SJSA1 (cell line): ENCODE data around the gene ACOXL. TPM values are rescaled to one million over a fixed set of nuclear protein-coding genes. Genes with fewer than 3 reads are reported as not detected.

Experiments used
- DNase-seq, 2 experiments: peaks; one replicate each; pipeline ENCODE4 v3.0.0-alpha.2; 2015 to 2020; ENCODE audit warnings: low spot score in 2 of 2, low read depth in 1 of 2
- H3K27ac ChIP-seq: fragments of 250-450 bp; sonication (Bioruptor Pico); 2 replicates; pipeline ENCODE4 v1.5.1; 2020; ENCODE audit warnings: mild to moderate bottlenecking, moderate library complexity
- H3K27me3 ChIP-seq: fragments of 250-450 bp; sonication (Bioruptor Pico); replicated peaks from 2 replicates; pipeline ENCODE4 v1.5.1; 2020; ENCODE audit warnings: mild to moderate bottlenecking, moderate library complexity
- H3K36me3 ChIP-seq: fragments of 250-450 bp; sonication (Bioruptor Pico); 2 replicates; pipeline ENCODE4 v1.5.1; 2020; ENCODE audit warnings: mild to moderate bottlenecking
- H3K4me1 ChIP-seq: fragments of 250-450 bp; sonication (Bioruptor Pico); replicated peaks from 2 replicates; pipeline ENCODE4 v1.6.1; 2021; ENCODE audit warnings: mild to moderate bottlenecking
- H3K4me3 ChIP-seq: fragments of 250-450 bp; sonication (Bioruptor Pico); 2 replicates; pipeline ENCODE4 v1.5.1; 2020; ENCODE audit warnings: mild to moderate bottlenecking
- H3K9me3 ChIP-seq: fragments of 250-450 bp; sonication (Bioruptor Pico); replicated peaks from 2 replicates; pipeline ENCODE4 v1.5.1; 2020; ENCODE audit warnings: mild to moderate bottlenecking
- total RNA-seq: library from RNA; depleted of rRNA; stranded (reverse); fragments of >200 nt; shearing (Covaris generic); gene quantifications from 2 replicates; pipeline ENCODE4 v1.2.3, GENCODE V29; 2014

The ACOXL gene
- total RNA-seq, 1 experiment from 2014 or later: not detected

GRCh38 chr2:111118481-111118980 is 386.2 kb downstream of the ACOXL start:
- Histone ChIP-seq H3K4me1 (peaks cover 48% of the 10 kb centered on the region), H3K27ac (no peak overlapping the region), H3K36me3 (no peaks in the 10 kb centered on the region), H3K27me3 (peaks cover 14% of the 10 kb centered on the region), H3K9me3 (no peaks in the 10 kb centered on the region; the same call in 1 of the 2 replicates), H3K4me3 (no peak overlapping the region; the same call in 1 of the 2 replicates)
- DNase-seq: no peak

GRCh38 chr2:111118981-111119821 is 386.8 kb downstream of the ACOXL start:
- Histone ChIP-seq H3K27ac (no peak overlapping the region), H3K36me3 (no peaks in the 10 kb centered on the region), H3K27me3 (peaks cover 14% of the 10 kb centered on the region), H3K4me3 (no peak overlapping the region), H3K4me1 (peaks cover 48% of the 10 kb centered on the region), H3K9me3 (no peaks in the 10 kb centered on the region; the same call in 1 of the 2 replicates)
- no peak for DNase-seq

GRCh38 chr2:111119822-111120252 is 387.5 kb downstream of the ACOXL start:
- Histone ChIP-seq H3K4me1 (peaks cover 48% of the 10 kb centered on the region), H3K27me3 (peaks cover 14% of the 10 kb centered on the region), H3K9me3 (no peaks in the 10 kb centered on the region; the same call in 1 of the 2 replicates), H3K4me3 (peak overlapping the region; percentile 73), H3K27ac (no peak overlapping the region), H3K36me3 (no peaks in the 10 kb centered on the region)
- DNase-seq: no peak

GRCh38 chr2:111120253-111121027 is 388.1 kb downstream of the ACOXL start, which contains the start of gene BCL2L11:
TSS of gene BCL2L11 (plus strand) at chr2:111120914. CDS start at chr2:111123746, 2,832 bp downstream.
- DNase-seq: peak; percentile 81 to 88
- peaks cover 48% of the 10 kb centered on the region for H3K4me1 ChIP-seq
- no peak within 1 kb of the TSS for H3K27ac ChIP-seq
- no peaks in the 10 kb centered on the region for H3K36me3 ChIP-seq
- peak within 1 kb of the TSS; percentile 73 for H3K4me3 ChIP-seq
- H3K9me3 ChIP-seq: no peaks in the 10 kb centered on the region; the same call in 1 of the 2 replicates
- peaks cover 12% of the 10 kb centered on the region for H3K27me3 ChIP-seq

GRCh38 chr2:111121028-111121827 is 388.9 kb downstream of the ACOXL start:
- H3K4me3 ChIP-seq: peak overlapping the region; percentile 73
- H3K36me3 ChIP-seq: no peaks in the 10 kb centered on the region
- peak in 1 of 2 experiments; percentile 60 for DNase-seq
- H3K9me3 ChIP-seq: no peaks in the 10 kb centered on the region; the same call in 1 of the 2 replicates
- no peak overlapping the region for H3K27ac ChIP-seq
- peaks cover 48% of the 10 kb centered on the region for H3K4me1 ChIP-seq
- H3K27me3 ChIP-seq: peaks cover 4% of the 10 kb centered on the region

- H3K27ac ChIP-seq: no peak overlapping the region
- H3K4me1 ChIP-seq: peaks cover 48% of the 10 kb centered on the region
- peak overlapping the region; percentile 73 for H3K4me3 ChIP-seq
These were observed 389.7 kb downstream of the ACOXL start for GRCh38 chr2:111121828-111122630.

GRCh38 chr2:111122631-111123421 is 390.5 kb downstream of the ACOXL start:
- H3K27me3 ChIP-seq: no peaks in the 10 kb centered on the region
- peak; percentile 79 to 89 for DNase-seq
- peak overlapping the region; percentile 51 for H3K27ac ChIP-seq
- peaks cover 41% of the 10 kb centered on the region for H3K4me1 ChIP-seq
- H3K9me3 ChIP-seq: no peaks in the 10 kb centered on the region; the same call in 1 of the 2 replicates
- no peaks in the 10 kb centered on the region for H3K36me3 ChIP-seq
- peak overlapping the region; percentile 73 for H3K4me3 ChIP-seq

More at GRCh38 chr2:111121828-111122630, 389.7 kb downstream of the ACOXL start:
- H3K36me3 ChIP-seq: no peaks in the 10 kb centered on the region
- peak; percentile 81 to 86 for DNase-seq
- H3K27me3 ChIP-seq: no peaks in the 10 kb centered on the region
- no peaks in the 10 kb centered on the region; the same call in 1 of the 2 replicates for H3K9me3 ChIP-seq

- Histone ChIP-seq H3K36me3 (no peaks in the 10 kb centered on the region), H3K27ac (no peak overlapping the region), H3K4me1 (peaks cover 32% of the 10 kb centered on the region), H3K27me3 (no peaks in the 10 kb centered on the region), H3K4me3 (no peak overlapping the region), H3K9me3 (no peaks in the 10 kb centered on the region; the same call in 1 of the 2 replicates)
- DNase-seq: no peak
These were observed 391.4 kb downstream of the ACOXL start for GRCh38 chr2:111123751-111124150.

GRCh38 chr2:111126581-111126980 is 394.2 kb downstream of the ACOXL start:
- no peaks in the 10 kb centered on the region; the same call in 1 of the 2 replicates for H3K9me3 ChIP-seq
- peaks cover 15% of the 10 kb centered on the region for H3K4me1 ChIP-seq
- DNase-seq: no peak
- H3K27ac ChIP-seq: no peak overlapping the region
- H3K36me3 ChIP-seq: no peaks in the 10 kb centered on the region
- H3K4me3 ChIP-seq: no peak overlapping the region
- no peaks in the 10 kb centered on the region for H3K27me3 ChIP-seq

GRCh38 chr2:111127351-111127750 is 395.0 kb downstream of the ACOXL start:
- Histone ChIP-seq H3K4me3 (no peak overlapping the region), H3K27ac (no peak overlapping the region), H3K36me3 (no peaks in the 10 kb centered on the region), H3K27me3 (no peaks in the 10 kb centered on the region), H3K9me3 (no peaks in the 10 kb centered on the region; the same call in 1 of the 2 replicates), H3K4me1 (peaks cover 7% of the 10 kb centered on the region)
- DNase-seq: no peak

GRCh38 chr2:111128096-111128495 is 395.7 kb downstream of the ACOXL start:
- no peak for DNase-seq
- Histone ChIP-seq H3K9me3 (no peaks in the 10 kb centered on the region), H3K36me3 (no peaks in the 10 kb centered on the region), H3K27me3 (no peaks in the 10 kb centered on the region), H3K27ac (no peak overlapping the region), H3K4me3 (no peak overlapping the region), H3K4me1 (0 out of 2 replicates have a peak, but pooled peaks cover 4% of the 10 kb centered on the region)
